MM.1S (cell line): ENCODE measurements around the gene PSMC4.

Experiments used
- DNase-seq: peaks from one replicate; pipeline ENCODE4 v3.0.0-alpha.2; 2015
- H2AFZ ChIP-seq: fragments of 300-600 bp; sonication (generic); 2 replicates; pipeline ENCODE4 v1.6.0; 2016; ENCODE audit warnings: antibody characterized with exemption, low read length
- H3F3A ChIP-seq: fragments of 300-600 bp; sonication (generic); 2 replicates; pipeline ENCODE4 v1.6.1; 2016; ENCODE audit warnings: mild to moderate bottlenecking, antibody characterized with exemption, low read length, moderate library complexity, mixed read lengths; ENCODE audit not compliant: insufficient read depth
- H3K27ac ChIP-seq: fragments of 300-600 bp; sonication (generic); 2 replicates; pipeline ENCODE4 v1.5.1; 2016; ENCODE audit warnings: mild to moderate bottlenecking, low read length
- H3K27me3 ChIP-seq: fragments of 300-600 bp; sonication (generic); replicated peaks from 2 replicates; pipeline ENCODE4 v1.6.0; 2016; ENCODE audit warnings: low read length; ENCODE audit not compliant: insufficient read depth
- H3K36me3 ChIP-seq: fragments of 300-600 bp; sonication (generic); replicated peaks from 2 replicates; pipeline ENCODE4 v1.6.1; 2016; ENCODE audit warnings: mild to moderate bottlenecking, low read length, mixed read lengths; ENCODE audit not compliant: insufficient read depth
- H3K4me1 ChIP-seq: fragments of 300-600 bp; sonication (generic); 2 replicates; pipeline ENCODE4 v1.6.1; 2016; ENCODE audit warnings: low read length, mixed read lengths
- H3K4me2 ChIP-seq: fragments of 300-600 bp; sonication (generic); 2 replicates; pipeline ENCODE4 v1.6.0; 2016; ENCODE audit warnings: low read depth, low read length
- H3K4me3 ChIP-seq: fragments of 300-600 bp; sonication (generic); 2 replicates; pipeline ENCODE4 v1.5.1; 2016; ENCODE audit warnings: low read length, mixed read lengths
- H3K79me2 ChIP-seq: fragments of 300-600 bp; sonication (generic); 2 replicates; pipeline ENCODE4 v1.6.1; 2016; ENCODE audit warnings: mixed run types, low read length, mixed read lengths
- H3K9ac ChIP-seq: fragments of 300-600 bp; sonication (generic); 2 replicates; pipeline ENCODE4 v1.6.1; 2016; ENCODE audit warnings: low read length, mixed read lengths
- H3K9me2 ChIP-seq: fragments of 300-600 bp; sonication (generic); replicated peaks from 2 replicates; pipeline ENCODE4 v1.6.1; 2016; ENCODE audit warnings: mild to moderate bottlenecking, low read length, mixed read lengths; ENCODE audit not compliant: insufficient read depth
- H3K9me3 ChIP-seq: fragments of 300-600 bp; sonication (generic); replicated peaks from 2 replicates; pipeline ENCODE4 v1.6.1; 2016; ENCODE audit warnings: mild to moderate bottlenecking, low read length, mixed read lengths; ENCODE audit not compliant: insufficient read depth
- H4K20me1 ChIP-seq: fragments of 300-600 bp; sonication (generic); 2 replicates; pipeline ENCODE4 v1.6.1; 2016; ENCODE audit warnings: mild to moderate bottlenecking, low read length, moderate library complexity, mixed read lengths; ENCODE audit not compliant: insufficient read depth
- EZH2 ChIP-seq: fragments of 300-600 bp; sonication (generic); optimal IDR thresholded peaks from 2 replicates; pipeline ENCODE3; 2017; ENCODE audit warnings: low read depth, mild to moderate bottlenecking, antibody characterized with exemption, low read length, mixed read lengths
- EZH2phosphoT487 ChIP-seq: fragments of 300-600 bp; sonication (generic); IDR thresholded peaks from 2 replicates; pipeline ENCODE4 v1.6.1; 2018; ENCODE audit warnings: antibody characterized with exemption, low read length
- TF ChIP-seq, protein P1 (sequence below): fragments of 300-600 bp; sonication (generic); IDR thresholded peaks from 2 replicates; pipeline ENCODE4 v1.5.1; 2016; ENCODE audit warnings: antibody characterized with exemption, low read length, mixed read lengths

PSMC4 gene

DNA sequence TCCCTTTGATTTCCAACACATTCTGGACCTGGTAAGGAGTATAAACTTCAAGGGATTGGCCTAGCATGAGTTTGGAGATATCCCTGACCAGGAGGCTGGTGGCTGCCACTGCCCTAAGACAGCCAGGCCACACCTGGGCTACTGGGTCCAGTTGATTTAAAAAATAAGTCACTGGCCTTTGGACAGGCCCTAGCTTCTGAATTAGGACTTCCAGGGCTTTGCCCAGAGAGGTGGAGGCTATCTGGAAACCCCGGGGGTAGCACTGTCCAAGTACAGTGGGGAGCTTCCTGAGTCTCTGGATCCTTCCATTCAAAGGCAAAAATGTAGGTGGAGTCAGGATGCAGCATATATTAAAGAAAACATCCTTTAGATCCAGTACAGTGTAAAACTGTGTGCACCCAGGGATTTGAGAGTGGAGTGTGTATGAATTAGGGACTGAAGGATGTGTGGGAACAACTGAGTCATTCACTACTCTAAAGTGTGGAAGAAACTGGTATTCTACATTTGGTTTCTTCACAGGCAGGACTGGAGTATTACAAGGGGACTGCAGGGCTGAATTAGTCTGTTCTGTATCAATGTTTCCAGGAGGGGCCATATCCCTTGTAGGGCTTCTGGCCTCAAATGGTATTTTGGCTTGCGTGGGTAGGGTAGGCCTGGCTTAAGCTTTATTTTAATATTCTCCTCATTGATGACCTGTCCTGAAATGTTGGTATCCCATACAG is 21.8 kb upstream of the PSMC4 start:
- TF ChIP-seq, protein P1, sequence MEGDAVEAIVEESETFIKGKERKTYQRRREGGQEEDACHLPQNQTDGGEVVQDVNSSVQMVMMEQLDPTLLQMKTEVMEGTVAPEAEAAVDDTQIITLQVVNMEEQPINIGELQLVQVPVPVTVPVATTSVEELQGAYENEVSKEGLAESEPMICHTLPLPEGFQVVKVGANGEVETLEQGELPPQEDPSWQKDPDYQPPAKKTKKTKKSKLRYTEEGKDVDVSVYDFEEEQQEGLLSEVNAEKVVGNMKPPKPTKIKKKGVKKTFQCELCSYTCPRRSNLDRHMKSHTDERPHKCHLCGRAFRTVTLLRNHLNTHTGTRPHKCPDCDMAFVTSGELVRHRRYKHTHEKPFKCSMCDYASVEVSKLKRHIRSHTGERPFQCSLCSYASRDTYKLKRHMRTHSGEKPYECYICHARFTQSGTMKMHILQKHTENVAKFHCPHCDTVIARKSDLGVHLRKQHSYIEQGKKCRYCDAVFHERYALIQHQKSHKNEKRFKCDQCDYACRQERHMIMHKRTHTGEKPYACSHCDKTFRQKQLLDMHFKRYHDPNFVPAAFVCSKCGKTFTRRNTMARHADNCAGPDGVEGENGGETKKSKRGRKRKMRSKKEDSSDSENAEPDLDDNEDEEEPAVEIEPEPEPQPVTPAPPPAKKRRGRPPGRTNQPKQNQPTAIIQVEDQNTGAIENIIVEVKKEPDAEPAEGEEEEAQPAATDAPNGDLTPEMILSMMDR = no peak
- no peak for TF ChIP-seq EZH2
- no peak for TF ChIP-seq EZH2phosphoT487
- H3K27ac ChIP-seq = no peak overlapping the region

DNA sequence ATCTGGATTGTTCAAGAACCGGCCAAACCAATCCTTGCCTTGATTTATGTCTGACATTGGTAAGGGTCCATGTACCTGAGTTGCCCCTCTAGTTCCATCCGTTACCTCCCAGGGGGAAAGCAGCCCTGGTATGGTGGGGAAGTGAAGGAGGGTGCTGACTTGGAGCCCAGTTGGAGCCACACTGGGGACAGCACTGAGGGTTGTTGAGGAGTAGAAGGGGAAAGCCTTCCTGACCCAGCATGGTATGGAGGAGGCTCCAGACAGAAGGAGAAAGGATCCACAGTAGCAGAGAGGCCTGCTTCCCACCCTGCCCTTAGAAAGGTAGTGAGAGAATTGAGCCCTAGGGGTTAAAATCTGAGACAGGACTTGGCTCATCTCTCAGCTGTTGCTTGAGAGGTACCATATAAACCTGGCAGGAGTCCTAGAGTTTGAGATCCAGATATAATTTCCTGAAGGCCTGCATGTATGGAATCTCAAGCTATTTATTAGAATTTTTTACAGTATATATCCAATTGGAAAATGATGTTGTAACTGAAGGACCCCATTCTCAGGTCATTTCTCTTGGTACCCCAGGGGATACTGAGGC is 19.8 kb upstream of the PSMC4 start:
- TF ChIP-seq, protein P1 = no peak
- TF ChIP-seq EZH2phosphoT487 (no peak), EZH2 (no peak)
- Histone ChIP-seq H3K9ac (no peak overlapping the region), H3K79me2 (no peaks in the 10 kb centered on the region), H3K4me2 (no peak overlapping the region), H3F3A (no peaks in the 10 kb centered on the region), H3K4me1 (peaks cover 16% of the 10 kb centered on the region), H3K27ac (no peak overlapping the region), H3K4me3 (no peak overlapping the region), H4K20me1 (no peaks in the 10 kb centered on the region), H3K9me3 (no peaks in the 10 kb centered on the region), H3K27me3 (no peaks in the 10 kb centered on the region), H3K9me2 (no peaks in the 10 kb centered on the region), H3K36me3 (no peaks in the 10 kb centered on the region), H2AFZ (no peak overlapping the region)
- no peak for DNase-seq

More for the DNA sequence above, 21.8 kb upstream of the PSMC4 start:
- Histone ChIP-seq H3K9ac (no peak overlapping the region), H3K4me1 (peaks cover 16% of the 10 kb centered on the region), H3K4me3 (no peak overlapping the region), H2AFZ (no peak overlapping the region), H3K79me2 (no peaks in the 10 kb centered on the region), H4K20me1 (no peaks in the 10 kb centered on the region), H3K9me2 (no peaks in the 10 kb centered on the region), H3K4me2 (no peak overlapping the region), H3K36me3 (no peaks in the 10 kb centered on the region), H3F3A (no peaks in the 10 kb centered on the region), H3K9me3 (no peaks in the 10 kb centered on the region), H3K27me3 (no peaks in the 10 kb centered on the region)
- DNase-seq = no peak

DNA sequence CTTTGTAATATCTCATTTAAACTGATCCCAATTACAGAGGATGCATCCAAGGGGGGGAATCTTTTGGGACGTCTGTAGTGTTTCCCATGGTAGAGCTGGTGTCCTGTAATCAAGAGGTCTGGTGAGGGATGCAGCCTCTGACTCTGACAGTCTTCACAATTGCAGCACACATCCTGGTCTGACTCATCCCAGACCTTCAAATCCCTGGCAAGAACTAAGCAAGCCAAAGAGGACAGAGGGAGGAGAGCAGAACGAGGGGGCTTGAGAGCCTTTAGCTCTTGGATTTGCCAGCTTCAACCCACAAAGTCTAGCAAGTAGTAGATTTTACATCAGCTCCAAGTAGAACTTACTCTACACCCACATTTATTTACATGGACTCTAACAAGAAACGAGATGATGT is 19.3 kb upstream of the PSMC4 start:
- DNase-seq = no peak
- Histone ChIP-seq H4K20me1 (no peaks in the 10 kb centered on the region), H3K4me2 (no peak overlapping the region), H3K27me3 (no peaks in the 10 kb centered on the region), H3F3A (no peaks in the 10 kb centered on the region), H2AFZ (no peak overlapping the region), H3K9me3 (no peaks in the 10 kb centered on the region), H3K79me2 (no peaks in the 10 kb centered on the region), H3K36me3 (no peaks in the 10 kb centered on the region), H3K4me1 (peaks cover 16% of the 10 kb centered on the region), H3K27ac (no peak overlapping the region), H3K9me2 (no peaks in the 10 kb centered on the region), H3K9ac (no peak overlapping the region), H3K4me3 (no peak overlapping the region)
- TF ChIP-seq EZH2 = no peak
- TF ChIP-seq EZH2phosphoT487 = no peak
- TF ChIP-seq, protein P1 = no peak
